PC-3 (cell line): Measurements from ENCODE around the gene GAP43.

Experiments used
- CTCF ChIP-seq: fragments of 300-600 bp; sonication (generic); conservative IDR thresholded peaks from 2 replicates; pipeline ENCODE4 v1.5.1; 2017; ENCODE audit warnings: antibody characterized with exemption, low read depth, mild to moderate bottlenecking, low read length
- EZH2 ChIP-seq: fragments of 300-600 bp; sonication (generic); IDR thresholded peaks from one replicate; pipeline ENCODE4 v1.6.1; 2017; ENCODE audit warnings: antibody characterized with exemption, mild to moderate bottlenecking, low read length; ENCODE audit not compliant: unreplicated experiment

GRCh38 chr3:115692887-115693524 is 69.7 kb downstream of the GAP43 start:
- peak; percentile 94 for TF ChIP-seq CTCF
- TF ChIP-seq EZH2: no peak
